GM18517 (cell line): Measurements from ENCODE around the gene TSR3.

Experiments used
- ATAC-seq: cut with Tn5 transposase; IDR thresholded peaks from one replicate; pipeline ENCODE4 v1.9.1; 2021; ENCODE audit warnings: mild to moderate bottlenecking, moderate library complexity; ENCODE audit not compliant: unreplicated experiment

TSR3 gene

DNA sequence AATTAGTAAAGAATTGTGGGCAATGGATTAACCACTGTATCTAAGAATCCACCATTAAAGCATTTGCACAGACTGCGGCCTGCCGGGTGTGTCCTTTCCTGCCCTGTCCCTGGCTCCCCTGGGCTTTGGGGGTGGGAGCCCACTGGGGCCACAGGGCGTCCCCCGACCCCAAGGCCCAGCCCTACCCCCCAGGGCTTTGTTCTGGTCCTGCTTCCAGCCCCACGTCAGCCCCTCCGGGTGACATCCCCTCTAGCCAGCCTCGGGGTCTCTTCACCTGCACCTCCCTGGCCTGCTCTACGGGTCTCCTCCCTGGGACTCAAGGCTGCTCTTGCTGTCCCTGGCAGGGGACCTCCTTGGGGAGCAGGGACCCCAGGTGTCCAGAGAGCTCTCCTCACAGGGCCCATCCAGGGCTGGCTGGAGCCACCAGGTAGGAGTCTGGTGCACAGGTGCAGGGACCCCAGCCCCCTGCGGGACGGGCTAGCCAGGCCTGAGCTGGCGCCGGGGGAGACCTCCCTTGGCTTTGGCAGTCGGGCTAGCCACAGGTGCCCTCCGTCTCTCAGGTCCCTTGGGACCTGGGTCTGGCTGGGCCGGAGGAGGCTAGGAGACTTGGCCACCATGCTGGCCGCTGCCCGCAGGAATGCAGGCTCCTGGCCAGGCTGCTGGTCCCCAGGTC lies 24.6 kb downstream of the TSR3 start:
- ATAC-seq: no peak

DNA sequence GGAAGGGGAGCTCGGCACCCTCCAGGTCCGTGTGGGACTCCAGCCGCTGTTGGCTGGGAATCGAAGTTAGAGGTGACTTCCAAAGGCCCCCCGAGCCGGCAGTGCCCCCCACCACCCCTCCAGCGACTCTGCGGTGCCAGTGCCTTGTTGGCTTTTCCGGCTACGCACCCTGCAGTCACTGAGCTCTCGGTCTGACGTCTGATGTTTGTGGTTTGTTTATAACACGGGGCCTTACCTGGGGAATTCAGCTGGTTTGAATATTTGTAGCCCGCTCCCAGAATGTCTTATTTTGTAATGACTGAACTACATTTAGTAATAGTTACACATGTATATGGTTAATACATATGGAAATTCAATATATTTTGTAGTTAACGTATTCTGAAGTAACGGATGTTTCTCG lies 25.3 kb downstream of the TSR3 start:
- ATAC-seq: no peak

- no peak for ATAC-seq
Measured at GRCh38 chr16:1325673-1326371, 25.9 kb downstream of the TSR3 start.

DNA sequence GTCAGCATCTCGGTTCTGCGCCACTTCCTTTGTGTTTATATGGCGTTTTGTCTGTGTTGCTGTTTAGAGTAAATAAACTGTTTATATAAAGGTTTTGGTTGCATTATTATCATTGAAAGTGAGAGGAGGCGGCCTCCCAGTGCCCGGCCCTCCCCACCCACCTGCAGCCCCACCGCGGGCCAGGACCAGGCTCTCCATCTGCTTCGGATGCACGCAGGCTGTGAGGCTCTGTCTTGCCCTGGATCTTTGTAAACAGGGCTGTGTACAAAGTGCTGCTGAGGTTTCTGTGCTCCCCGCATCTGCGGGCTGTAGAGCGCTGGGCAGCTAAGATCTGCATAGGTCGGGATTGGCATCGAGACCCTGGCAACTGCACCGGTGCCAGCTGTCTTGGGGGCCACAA lies 26.4 kb downstream of the TSR3 start:
- ATAC-seq: no peak

DNA sequence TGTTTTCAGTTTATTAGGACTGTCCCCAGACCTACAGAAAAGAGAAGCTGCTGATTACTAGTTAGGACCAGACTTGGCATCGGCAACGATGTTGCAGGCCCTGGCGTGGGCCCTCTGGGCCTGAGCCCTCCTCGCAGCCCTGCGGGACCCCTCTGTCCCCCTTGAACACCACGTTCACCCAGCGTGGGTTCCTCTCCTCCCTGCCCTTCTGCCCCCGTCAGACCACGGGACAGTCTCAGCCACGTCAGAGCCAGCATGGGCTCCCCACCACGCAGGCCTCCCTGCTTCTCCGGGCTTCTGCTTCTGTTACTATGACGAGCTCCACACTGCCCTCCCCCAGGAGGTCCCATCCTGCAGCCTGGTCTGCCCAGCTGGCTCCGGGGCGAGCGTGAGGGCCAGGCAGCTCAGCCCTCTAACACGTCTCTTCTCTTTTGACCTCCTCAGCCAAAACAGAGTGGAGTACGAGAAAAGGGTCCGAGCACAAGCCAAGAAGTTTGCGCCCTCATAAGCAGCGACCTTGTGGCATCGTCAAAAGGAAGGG lies 27.3 kb downstream of the TSR3 start:
- no peak for ATAC-seq

- no peak for ATAC-seq
Measured at GRCh38 chr16:1323296-1324239, 28.1 kb downstream of the TSR3 start.

- ATAC-seq: no peak
Measured at GRCh38 chr16:1322407-1322806, 29.3 kb downstream of the TSR3 start.

DNA sequence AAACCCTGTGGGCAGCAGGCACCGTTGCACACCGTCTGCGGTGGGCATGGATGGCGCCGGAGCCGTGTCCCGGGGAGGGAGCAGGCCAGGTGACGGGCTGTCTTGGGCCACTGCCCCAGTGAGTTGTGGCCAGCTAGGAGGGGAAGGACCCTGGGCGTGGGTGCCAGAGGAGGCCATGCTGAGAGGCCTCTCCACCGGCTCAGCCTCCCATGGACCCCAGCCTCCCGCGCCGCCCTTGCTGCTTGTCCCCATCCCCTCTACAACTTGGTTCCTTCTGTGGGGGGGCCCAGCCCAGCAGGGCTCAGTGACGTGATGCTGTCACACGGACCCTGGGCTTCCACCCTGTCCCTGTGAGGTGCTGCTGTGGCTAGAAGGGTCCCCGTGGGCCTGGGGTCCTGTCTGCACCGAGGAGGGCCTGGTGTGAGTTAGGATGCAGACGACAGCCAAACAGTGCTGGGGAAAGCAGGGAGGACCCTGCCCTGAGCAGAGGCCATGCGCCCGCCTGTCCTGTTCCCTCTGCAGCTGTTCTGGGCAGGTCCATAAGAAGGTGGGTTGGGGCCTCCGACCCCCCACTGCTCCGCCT lies 30.9 kb downstream of the TSR3 start:
- no peak for ATAC-seq

GRCh38 chr16:1320097-1320496 lies 31.6 kb downstream of the TSR3 start:
- no peak for ATAC-seq

DNA sequence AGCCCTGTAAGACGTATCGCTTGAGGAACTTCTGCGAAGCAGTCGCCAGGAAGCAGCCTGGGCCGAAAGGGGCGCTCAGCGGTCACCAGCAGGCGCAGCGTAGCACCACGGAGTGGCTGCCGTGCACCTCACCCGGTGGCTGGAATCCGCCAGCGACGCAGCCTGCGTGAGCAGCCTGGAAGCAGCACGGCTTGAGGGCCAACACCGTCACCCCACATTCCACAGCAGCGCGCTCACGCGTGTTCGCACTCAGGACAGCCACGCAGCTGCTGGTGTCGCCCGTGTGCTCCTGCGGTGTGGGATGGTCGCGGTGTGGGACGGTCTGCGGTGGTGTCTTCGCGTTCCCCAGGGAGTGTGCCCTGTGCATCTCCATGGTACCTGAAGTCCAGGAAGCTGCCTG lies 32.6 kb downstream of the TSR3 start:
- ATAC-seq: no peak

GRCh38 chr16:1318268-1318545 lies 33.5 kb downstream of the TSR3 start:
- no peak for ATAC-seq

GRCh38 chr16:1317479-1318267 lies 34.0 kb downstream of the TSR3 start:
- ATAC-seq: no peak

- no peak for ATAC-seq
Measured at GRCh38 chr16:1316033-1316405, 35.7 kb downstream of the TSR3 start.

- ATAC-seq: no peak
Measured at GRCh38 chr16:1315081-1316032, 36.3 kb downstream of the TSR3 start.

- no peak for ATAC-seq
Measured at GRCh38 chr16:1314399-1315068, 37.1 kb downstream of the TSR3 start.

- no peak for ATAC-seq
Measured at GRCh38 chr16:1313721-1314369, 37.8 kb downstream of the TSR3 start.

GRCh38 chr16:1312903-1313302 lies 38.8 kb downstream of the TSR3 start:
- no peak for ATAC-seq

GRCh38 chr16:1312467-1312816 lies 39.2 kb downstream of the TSR3 start:
- no peak for ATAC-seq
